Midbrain (tissue), 1 donor: ENCODE data around the gene PDSS1.
"Not testable (repeated sequence)": the region's sequence is repeated elsewhere in the genome, so short reads cannot be mapped to it uniquely, and the experiment has no call there.

ENCODE experiments used
- DNase-seq: peaks from one replicate; lab custom pipeline; 2025; lab: John Stamatoyannopoulos, UW

PDSS1 gene

DNA sequence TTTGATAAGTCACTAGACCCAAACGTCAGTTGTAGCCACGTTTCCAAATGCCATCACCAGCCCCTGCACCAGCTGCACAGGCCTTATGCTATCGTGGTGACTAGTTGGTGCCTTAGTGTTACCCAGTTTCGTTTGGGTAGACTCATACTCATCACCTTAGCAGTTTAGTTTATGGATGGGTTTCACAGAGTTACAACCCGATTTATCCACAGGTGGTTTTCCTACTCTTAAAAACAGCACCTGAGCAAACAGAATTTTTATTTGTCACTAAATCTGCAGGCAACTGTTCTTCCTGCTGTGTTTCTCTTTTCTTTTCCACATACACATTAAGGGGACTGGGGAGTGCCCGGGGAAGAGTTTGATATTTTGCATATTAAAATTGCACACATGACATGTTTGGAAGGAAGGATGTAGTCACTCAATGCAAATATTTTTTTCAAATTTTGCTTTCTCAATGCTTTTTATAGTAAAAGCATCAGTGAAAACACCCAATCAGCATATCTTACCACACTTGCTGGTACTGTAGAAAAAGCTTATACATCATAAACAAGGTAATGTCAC, 41.6 kb downstream of the PDSS1 start:
- no peak for DNase-seq

DNA sequence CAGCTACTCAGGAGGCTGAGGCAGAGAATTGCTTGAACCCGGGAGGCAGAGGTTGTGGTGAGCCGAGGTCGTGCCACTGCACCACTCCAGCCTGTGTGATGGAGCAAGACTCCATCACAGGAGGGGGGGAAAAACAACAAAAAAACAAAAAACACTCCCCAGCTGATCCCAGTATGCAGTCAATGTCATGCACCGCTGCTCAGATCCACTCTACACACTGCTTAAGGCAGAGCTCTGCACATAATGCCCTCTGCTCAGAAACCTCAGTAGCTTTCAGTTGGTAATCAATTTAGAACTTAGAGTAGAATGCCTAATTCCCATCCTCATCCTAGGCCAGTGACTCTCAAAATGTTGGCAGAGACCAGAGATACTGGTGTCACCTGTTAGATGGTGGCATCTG, 43.9 kb downstream of the PDSS1 start:
- no peak for DNase-seq

DNA sequence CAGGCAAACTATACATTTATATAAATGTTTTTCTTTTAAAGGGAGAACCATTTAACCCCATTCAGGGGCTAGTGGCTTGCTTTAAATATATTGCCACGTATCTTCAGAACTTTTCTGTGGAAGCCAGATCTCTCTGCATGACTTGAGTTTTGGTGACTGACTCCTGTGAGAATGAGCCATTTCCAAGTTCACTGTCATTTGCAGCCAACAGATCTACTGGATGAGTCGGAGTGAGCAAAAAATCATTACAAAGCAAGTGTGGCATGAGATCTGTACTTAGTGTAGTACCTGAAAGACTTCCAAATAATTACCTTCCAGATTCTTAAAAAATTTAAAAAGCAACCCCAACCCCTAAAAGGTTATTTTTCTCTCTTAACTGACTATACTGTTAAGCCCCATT, 45.6 kb downstream of the PDSS1 start:
- DNase-seq = no peak

DNA sequence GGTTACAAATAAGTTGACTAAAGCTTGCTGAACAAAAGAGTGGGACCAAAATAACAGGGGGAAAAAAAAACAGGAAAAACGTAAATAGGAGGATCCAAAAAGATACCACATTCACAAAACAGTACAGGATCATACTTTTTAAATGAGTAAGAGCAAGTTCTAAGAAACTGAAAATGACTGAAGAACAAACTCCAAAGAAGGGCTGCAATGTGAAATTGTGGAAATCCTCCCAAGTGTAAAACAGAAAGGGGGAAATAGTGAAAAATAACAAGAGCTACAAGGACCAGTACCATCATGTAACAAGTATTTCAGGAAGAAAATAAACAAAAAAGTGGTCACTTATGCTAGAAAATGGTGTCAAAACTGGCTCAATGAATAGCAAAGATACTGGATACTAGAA, 46.3 kb downstream of the PDSS1 start:
- DNase-seq = no peak

DNA sequence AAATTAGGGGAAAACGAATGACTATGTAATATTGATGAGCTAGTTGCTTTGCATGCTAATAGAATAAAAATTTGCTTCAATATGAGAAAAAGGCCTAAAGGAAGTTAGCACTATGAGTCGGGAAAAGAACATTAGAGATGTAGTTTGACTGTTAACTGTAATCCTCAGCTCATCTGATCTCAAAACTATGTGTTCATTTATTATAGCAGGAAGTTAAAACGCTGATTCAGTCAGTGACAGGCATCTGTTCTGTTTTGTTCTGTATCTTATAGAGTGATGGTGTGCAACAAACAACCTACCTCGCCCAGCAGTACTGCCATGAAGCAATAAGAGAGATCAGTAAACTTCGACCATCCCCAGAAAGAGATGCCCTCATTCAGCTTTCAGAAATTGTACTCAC, 48.6 kb downstream of the PDSS1 start:
- DNase-seq = no peak

DNA sequence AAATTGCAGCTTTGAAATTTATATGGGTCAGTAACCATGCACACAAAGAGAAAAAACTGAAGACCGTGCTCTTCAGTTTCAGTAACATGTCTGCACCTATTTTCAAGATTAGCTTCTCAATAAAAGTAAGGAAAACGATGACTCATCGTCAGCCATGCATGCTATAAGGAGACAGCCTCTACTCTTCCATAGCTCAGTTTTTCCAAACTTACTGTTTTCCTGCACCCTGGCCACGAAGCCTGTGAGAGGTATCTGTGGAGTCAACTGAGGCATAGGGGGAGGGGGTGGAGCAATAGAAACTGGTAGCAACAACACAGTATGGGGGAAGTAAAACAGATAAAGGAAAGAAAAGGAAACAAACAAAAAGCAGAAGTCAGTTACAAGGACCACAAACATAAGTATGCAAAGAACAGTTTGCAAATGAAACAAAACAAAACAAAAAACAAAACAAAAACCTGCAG, 58.0 kb downstream of the PDSS1 start:
- no peak for DNase-seq

DNA sequence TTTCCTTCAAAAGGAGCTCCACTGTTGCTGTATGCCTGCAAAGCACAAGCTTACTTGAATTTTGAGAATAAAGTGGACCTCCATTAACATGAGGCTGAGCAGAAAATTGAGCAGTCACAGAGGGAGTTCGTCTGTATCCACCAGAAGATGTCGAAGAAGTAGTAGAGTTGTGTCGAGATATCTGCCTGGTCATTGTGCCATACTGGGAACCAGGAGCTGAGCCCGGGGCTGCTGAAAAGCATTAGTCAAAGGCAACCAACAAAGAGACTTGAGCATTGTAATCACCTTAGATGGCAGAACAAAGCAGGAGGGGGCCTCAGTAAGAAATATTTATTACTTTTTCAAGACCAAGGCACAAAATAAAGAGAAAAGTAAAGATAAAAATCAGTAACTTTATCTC, 61.5 kb downstream of the PDSS1 start:
- DNase-seq = no peak

DNA sequence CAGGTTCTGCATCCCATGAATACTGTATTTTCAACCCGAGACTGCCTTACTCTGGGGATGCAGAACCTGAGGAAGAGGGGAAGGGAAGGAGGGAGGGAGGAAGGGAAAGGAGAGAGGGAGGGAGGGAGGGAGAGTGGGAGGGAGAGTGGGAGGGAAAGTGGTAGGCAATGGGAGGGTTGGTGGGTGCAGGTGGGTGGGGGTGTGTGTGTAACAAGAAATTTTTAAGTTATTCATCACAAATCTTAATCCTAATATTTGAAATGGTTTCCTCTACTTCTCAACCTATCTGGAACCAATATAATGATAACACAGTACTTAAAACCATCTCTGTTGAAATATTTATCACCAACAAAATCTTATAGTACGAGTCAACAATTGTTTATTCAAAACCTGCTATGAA, 68.0 kb downstream of the PDSS1 start:
- DNase-seq = no peak

DNA sequence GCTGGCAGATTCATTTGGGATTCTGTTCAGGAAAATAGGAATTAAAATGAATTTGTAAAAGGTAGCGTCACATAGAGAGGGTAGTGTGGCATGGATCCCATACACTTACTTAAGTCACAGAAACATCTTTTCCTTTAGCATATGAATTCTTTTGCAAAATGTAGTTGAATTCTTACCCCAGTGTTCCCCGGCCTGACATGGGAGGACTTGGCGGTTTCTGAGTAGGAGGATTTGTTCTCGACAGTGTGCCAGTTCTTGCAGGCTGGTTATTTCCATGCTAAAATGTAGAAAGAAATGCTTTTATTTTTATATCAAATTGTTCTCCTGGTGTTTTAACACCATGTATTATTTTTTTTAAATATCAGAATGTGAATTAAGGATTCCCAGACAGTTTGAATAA, 72.6 kb downstream of the PDSS1 start:
- no peak for DNase-seq

DNA sequence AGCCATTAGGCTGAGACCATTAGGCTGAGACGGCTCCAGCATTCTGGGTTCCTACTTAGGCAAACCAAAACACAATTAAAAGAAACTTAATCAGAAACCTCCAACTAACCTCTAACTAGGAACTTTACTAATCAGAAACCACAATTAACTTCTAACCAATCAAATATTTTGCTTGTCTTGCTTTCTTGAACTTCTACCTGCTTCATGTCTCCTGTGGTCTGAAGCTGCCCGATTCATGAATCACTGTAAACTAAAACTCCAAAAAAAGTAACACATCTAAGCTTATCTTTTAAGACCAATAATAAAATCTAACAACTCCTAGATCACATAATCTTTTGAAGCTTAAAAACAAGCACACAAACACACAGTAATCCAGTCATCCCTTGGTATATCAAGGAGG, 76.1 kb downstream of the PDSS1 start:
- no peak for DNase-seq

DNA sequence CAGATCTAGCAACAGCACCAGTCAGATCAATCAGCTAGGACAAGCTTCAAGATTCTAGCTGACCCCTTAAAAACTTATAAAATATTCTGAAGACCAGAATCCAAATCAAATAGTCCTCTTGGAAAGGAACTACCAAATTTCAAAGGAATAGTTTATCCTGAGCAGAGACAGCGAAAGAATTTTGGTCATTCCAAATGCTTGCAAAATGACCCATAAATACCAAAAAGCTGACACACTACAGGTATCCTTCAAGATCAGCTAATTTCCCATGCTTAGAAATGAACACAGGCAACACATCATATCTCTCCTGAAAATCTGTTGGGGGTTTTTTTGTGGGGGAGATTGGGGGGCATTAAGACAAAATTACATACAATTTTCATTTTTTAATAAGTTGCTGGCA, 78.8 kb downstream of the PDSS1 start:
- DNase-seq = no peak

DNA sequence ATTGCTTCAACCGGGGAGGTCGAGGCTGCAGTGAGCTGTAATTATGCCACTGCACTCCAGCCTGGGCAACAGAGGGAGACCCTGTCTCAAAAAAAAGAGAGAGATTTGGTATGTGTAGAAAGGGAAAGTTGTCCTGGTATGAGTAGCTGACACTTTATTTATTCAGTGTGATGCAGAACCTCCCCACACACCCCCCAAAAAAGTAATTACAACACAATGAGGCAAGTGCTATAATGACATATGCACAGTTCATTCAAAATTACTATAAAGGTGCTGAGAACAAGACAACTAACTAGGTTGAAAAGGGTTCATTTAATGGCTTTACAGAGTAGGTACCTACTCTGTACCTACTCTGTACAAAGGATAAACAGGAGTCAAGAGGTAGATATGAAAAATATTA, 80.2 kb downstream of the PDSS1 start:
- no peak for DNase-seq

DNA sequence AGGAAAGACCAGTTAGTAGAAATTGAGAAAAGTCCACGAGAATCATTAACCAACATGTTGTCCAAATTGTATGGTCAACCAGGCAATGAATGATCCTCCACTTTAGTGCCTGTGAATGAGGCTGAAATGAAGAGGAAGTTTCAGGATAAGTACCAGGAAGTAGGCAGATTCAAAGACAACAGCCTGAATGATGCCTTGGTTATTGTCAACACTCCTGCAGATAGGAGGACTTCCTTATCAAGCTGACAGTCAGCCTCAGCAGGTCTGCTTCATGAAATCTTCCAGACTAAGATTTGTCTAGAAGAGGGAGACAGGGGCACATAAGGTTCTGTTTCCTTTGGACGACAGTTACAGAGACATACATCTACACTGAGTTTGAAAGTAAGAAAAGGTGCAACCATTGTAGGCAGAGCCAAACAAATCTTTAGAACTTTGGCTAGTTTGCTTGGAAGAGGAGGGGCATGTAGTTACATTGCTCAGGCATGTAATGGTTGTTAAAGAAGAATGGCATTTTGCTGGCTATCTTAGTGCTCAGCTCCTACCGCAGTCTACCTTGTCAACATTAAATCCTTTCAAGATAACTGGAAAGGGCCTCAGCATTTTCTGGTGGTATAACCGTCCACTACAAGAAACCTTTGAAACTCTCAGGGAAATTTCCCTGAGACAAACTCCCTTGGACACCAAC, 81.8 kb downstream of the PDSS1 start:
- no peak for DNase-seq

DNA sequence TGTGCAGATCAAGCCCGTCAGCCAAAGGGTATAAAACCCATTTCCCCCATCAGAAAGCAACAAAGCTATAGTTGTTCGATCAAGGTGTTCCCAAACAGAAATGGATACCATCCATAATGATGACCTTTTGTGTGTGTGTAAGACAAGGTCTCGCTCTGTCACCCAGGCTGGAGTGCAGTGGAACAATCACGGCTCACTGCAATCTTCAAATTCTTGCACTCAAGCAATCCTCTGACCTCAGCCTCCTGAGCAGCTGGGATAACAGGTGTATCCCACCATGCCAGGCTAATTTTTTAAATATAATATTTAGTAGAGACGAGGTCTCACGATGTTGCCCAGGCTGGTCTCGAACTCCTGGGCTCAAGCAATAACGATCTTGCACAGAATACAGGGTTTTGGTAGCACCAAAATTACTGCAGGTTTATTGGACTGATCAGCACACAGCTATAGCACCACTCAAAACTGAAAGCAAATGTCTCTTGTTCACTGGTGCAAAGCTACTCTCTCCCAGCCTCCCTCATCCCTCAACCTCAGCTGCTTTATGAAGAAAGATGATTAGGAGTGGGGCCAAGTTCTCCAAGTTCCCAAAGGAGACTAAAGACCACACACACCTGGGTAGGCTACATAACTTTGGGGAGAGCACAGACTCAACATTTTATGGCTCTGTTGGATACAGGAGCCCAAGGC, 82.7 kb downstream of the PDSS1 start:
- DNase-seq = no peak

DNA sequence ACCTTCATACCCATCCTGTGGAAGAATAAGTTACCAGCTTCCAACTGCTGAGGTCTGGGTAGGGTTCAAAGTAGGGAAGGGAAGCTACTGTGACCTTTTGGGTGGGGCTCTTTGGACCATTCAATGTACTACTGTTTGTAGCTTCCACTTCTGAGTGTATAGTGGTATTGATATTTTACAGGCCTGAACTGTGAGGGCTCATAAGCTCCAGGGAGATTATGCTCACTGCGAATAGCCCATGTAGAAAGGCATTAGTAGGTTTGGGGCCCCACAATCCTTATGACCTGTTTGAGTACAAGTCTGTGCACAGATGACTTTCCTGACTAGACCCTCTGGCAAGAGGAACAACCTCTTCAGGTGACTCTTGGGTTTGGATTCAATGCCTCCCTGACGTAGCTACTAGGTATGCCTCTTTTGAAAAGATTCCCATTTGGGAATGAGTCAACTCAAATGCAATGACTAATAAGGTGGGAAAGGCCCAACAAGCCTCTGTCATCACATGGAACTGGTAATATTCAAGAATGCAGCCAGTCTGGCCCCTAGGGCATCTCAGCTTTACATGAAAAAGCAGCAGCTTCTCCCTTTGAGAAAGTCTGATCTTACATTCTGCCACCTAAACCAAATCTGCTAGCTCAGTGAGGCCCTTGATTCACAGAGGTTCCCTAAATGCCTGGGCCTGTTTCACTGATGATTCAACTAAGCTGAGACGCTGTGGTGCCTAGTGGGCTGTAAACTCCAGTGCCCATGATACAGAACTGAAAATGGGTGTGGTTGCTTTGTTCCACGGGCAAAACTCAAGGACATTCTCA, 83.5 kb downstream of the PDSS1 start:
- DNase-seq = no peak

DNA sequence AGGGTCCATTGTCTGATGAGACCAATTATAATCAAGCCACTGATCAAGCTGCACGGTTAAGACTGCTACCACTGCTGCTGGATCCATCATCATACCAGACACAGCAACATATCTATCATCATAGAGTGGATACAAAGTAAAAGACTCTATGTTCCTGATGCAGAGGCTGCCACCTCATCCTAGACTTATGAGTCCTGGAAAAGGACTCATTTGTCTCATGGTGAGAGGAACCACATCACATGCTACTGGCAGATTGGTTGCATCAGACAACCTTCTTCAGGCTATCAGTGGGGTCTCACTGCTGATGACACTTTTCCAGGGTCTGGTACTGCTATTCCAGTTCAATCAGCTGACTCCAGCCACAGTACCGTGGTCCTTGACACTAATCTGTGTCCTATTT, 84.3 kb downstream of the PDSS1 start:
- no peak for DNase-seq

DNA sequence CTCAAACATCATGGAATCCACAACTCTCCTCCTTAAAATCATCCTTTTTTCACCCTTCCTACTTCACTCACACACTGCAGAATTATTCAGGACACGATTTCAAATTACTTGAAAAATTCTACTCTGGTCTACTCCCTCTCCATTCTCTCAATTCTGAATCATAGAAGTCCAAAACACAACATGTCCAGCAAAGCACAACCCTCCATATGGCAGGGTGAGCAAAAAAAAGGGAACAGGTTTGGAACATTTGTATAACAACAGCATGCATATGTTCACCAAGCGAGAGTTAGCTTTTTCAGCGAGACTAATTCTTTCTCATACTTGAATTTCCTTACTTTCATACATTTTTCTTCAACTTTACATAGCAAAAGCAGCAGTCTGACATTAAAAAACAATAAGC, 89.9 kb downstream of the PDSS1 start:
- DNase-seq = no peak

DNA sequence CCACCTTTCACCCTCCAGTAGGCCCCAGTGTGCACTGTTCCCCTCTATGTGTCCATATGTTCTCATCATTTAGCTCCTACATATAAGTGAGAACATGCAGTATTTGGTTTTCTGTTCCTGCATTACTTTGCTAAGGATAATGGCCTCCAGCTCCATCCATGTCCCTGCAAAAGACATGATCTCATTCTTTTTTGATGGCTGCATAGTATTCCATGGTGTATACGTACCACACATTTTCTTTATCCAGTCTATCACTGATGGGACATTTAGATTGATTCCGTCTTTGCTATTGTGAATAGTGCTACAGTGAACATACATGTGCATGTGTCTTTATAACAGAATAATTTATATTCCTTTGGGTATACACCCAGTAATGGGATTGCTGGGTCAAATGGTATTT, 92.3 kb downstream of the PDSS1 start:
- DNase-seq = not testable (repeated sequence)

DNA sequence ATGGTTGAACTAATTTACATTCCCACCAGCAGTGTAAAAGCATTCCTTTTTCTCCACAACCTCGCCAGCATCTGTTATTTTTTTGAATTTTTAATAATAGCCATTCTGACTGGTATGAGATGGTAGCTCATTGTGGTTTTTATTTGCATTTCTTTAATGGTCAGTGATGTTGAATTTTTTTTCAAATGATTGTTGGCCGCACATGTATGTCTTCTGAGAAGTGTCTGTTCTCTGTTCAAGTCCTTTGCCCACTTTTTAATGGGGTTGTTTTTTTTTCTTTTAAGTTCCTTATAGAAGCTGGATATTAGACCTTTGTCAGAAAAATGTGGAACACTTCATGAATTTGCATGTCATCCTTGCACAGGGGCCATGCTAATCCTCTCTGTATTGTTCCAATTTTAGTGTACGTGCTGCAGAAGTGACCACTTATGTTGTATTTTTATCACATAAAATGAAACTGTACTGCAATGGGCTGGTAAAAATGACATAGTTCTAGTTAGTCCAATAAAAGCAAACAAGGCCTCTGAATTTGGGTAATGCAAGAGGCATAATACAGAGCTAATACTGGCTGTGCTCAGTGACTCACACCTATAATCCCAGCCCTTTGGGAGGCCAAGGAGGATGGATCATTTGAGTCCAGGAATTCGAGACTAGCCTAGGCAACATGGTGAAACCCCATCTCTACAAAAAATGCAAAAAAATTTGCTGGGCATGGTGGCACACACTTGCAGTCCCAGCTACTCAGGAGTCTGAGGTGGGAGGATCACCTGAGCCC, 92.9 kb downstream of the PDSS1 start:
- no peak for DNase-seq

DNA sequence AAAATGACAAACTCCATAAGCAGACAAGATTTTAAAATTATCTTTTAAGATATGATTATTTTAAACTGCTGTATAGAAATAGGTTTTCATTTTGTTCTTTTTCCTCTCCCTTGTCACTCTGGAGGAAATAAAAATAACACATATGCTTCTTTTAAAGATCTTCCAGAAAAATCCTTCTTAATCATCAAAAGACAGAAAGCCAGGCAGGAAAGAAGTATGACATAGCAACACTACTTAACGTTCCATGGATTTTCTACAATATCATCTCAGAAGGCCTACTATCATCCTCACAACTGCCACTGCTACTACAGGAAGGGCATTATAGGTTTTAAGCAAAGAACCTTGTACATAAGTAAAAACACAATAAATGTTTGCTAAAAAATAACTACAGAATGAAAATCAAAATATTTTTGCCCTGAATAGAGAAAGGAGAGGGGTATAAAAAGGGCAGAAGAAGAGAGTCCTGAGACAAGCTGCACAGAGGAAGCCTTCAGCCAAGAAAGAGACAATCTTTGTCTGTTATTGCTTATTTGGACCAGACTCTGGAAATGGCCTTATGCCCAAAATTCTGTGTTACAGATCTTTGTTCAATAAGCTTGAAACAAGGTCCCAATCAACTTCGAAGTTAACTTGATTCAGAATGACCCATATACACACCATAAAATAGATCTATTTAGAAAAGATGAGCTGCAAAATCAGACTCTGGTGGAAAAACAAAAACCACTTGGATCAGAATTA, 95.4 kb downstream of the PDSS1 start:
- DNase-seq = peak; percentile 56
